Gastrocnemius medialis (tissue), 4 donors: ENCODE data around the gene ADAP1.

Experiments
- CTCF ChIP-seq, 5 experiments: fragments of 450-650 bp in 3 of 5; fragments of 200-600 bp in 2 of 5; sonication (generic) in 2 of 5; IDR thresholded peaks in 4 of 5; conservative IDR thresholded peaks in 1 of 5; 1 replicate in 4 of 5; 2 replicates in 1 of 5; pipeline ENCODE4 v1.5.1; 2016 to 2019; ENCODE audit warnings: antibody characterized with exemption in 5 of 5, mild to moderate bottlenecking in 3 of 5, moderate library complexity in 3 of 5
- POLR2A ChIP-seq, 2 donors: fragments of 450-650 bp; IDR thresholded peaks; one replicate each; pipeline ENCODE4 v1.6.1; 2017; ENCODE audit warnings: antibody characterized with exemption in 2 of 2, mild to moderate bottlenecking in 2 of 2, moderate library complexity in 2 of 2

GRCh38 chr7:927031-927671 is 27.3 kb downstream of the ADAP1 start:
- TF ChIP-seq POLR2A (IDR thresholded peaks at IDR 0.05) (no peak), CTCF (IDR thresholded peaks at IDR 0.05 in 4 of 5, conservative IDR thresholded peaks at IDR 0.05 in 1 of 5) (no peak)
